ENCODE results near the gene MAPKAPK3.

MAPKAPK3 gene

DNA sequence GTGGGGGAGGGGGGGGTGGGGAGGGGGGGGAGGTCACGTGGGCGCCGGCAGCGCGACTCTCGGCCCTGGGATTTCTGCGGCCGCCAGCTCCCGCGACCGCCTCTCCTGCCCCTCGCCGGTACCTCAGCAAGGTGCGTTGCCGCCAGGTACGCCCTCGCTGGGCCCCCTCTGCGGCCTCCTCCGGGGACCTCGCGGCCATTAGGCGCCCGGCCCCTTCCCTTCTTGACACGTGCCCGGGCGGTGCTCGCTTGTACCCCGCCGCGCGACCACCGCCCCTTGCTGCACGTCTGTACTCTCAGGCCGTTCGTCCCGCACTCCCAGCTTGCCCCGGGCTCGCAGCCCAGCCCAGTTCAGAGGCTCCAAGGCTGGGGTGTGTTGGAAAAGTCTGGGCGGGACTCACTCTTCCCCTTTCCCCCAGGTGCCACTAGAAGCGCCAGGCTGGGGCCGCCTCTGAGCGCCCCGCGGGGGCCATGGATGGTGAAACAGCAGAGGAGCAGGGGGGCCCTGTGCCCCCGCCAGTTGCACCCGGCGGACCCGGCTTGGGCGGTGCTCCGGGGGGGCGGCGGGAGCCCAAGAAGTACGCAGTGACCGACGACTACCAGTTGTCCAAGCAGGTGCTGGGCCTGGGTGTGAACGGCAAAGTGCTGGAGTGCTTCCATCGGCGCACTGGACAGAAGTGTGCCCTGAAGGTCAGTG is at the start of gene MAPKAPK3:
MAPKAPK3 (plus strand) TSS at position 56 of the 696 bp plus-strand sequence; CDS start at position 471, 415 bp downstream.
- DNase-seq (ENCODE audit: low read depth) = no peak

DNA sequence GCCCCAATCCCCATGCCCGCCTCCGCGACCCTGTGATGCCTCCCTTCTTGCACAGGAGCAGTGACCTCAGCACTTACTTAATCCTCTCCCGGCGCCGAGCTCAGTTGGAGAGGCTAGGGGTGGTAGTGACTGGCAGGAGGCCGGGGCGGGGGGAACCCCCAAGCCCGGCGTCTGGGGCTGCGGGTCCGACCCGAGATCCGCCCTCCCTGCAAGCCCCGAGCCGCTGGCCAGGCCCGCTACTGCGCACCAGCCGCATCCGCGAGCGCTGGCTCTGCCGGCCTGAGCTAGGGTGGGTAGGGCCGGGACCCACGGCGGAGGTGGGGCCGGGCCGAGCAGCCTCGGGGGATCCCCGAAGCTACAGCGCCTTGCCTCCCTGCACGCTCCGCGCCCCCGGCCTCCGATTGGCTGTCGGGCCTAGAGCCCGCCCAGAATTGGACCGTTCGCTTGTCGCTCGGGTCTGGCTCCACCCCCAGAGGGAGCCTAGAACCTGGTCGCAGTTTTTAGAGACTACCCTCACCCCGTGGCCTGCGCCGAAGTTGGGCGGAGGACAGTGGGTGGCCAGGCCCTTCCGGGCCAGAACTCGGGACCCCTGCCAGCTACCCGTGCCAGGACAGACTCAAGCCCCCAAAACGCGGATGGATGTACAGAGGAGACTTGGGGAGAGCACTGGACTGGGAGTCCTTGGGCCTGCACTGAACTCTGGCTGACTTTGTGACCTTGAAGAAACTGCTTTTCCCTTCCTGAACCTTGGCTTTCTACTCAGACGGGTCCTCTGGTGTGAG is 49.4 kb upstream of the MAPKAPK3 start, which contains the start of gene C3orf18:
C3orf18 (minus strand) TSS at position 362 of the 782 bp plus-strand sequence. CDS start 2,048 bp downstream, outside the sequence.
- DNase-seq (ENCODE audit: low read depth) = peak; percentile 88

GRCh38 chr3:50568947-50569749 is 47.8 kb upstream of the MAPKAPK3 start, which contains the start of gene HEMK1:
Gene HEMK1, plus strand, starts transcription at chr3:50569522. Its CDS starts 1,583 bp downstream, at chr3:50571105.
- peak; percentile 86 for DNase-seq (ENCODE audit: low read depth)

- no peak for DNase-seq (ENCODE audit: low read depth)
Observed at GRCh38 chr3:50570508-50571279, 46.3 kb upstream of the MAPKAPK3 start.

DNA sequence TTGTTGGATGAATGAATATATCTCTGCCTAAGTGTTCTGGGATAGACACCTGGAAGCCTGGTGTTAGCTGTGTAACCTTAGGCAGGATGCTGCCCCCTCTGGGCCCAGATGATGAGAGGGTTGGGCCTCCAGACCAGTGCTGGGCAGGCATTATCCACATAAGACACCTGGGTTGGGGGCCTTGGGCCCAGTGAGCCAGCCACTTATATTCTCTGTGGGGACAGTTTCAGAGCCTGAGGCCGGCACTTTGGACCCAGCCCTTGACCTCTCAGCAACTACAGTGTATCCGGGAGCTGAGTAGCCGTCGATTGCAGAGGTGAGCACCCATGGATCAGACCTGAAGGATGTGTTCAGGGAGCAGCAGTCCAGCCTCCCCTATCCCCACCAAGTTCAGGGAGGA is 45.5 kb upstream of the MAPKAPK3 start:
- no peak for DNase-seq (ENCODE audit: low read depth)

GRCh38 chr3:50572158-50572557 is 44.8 kb upstream of the MAPKAPK3 start:
- peak; percentile 68 for DNase-seq (ENCODE audit: low read depth)

GRCh38 chr3:50572801-50573371 is 44.1 kb upstream of the MAPKAPK3 start:
- DNase-seq (ENCODE audit: low read depth) = peak; percentile 34

DNA sequence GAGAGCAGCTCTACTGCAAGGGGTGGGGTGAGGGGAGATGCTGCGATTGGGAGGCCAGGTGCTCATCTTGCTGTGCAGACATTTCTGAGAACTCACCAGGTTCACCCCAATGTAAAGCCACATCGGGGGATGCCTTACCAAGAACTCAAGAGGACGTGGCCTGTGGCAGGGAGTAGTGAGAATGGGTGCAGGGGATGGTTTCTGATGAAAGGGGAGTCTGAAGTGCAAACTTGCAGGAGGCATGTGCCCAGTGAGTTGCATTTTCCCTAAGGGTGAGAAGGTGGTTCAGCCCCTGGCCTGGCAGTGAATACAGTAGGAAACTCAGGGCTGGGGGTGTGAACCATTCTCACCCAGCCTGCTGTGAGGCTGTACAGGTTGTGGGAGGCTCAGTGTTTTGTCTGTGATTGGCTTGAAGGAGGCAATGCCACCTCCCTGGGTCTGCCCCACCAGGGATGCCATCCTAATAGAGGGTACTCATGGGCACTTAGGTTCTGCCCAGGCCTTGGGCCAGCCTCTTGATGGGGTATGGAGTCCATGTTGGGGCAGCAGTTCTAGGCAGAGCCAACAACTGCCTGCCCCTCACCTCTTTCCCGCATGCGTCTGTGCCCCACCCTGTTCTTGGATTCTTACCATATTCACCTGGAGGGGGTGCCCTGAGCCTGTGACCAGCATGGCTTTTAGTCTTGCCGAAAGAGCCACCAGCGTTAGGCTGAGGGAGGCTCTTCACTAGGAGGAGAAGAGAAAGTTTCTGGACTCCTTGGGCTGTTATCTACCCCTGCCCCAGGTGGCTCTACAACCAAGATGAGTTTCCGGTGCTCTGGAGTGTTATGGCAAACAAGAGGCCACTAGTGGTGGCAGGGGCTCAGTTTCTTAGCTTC is 43.1 kb upstream of the MAPKAPK3 start:
- peak; percentile 55 for DNase-seq (ENCODE audit: low read depth)

DNA sequence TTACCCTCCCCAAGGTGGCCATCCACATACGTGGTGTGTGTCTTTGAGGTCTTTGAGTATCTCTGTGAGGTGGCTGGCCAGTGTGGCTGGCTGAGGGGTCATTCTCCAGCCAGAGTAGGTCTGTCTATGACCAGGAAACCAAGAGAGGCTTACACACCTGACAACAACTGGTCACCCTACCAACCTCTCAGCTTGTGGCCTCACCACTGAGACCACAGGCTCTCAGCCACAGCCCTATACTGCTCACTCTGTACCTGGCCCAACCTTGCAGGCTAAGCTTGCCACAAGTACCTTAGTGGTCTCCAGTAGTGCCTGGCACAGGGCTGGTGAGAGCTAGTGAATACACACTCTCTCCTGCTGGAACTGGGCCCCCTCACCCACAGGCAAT is 42.5 kb upstream of the MAPKAPK3 start:
- no peak for DNase-seq (ENCODE audit: low read depth)

DNA sequence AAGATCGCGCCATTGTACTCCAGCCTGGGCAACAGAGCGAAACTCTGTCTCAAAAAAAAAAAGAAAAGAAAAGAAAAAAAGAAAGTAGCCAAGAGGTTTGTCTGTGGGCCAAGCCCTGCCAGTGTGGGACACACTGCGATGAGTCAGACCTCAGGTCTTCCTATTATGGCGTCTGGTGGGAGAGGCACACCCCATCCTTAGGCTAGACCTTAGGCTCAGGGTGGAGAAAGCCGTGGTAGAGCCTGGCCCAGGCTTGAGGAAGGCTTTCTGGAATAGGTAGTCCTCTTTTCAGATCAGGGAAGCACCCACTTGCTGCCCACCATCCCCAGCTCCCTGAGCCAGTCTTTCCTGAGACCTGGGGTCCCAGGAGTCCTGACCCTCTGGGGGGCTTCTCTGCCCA is 41.6 kb upstream of the MAPKAPK3 start:
- no peak for DNase-seq (ENCODE audit: low read depth)

DNA sequence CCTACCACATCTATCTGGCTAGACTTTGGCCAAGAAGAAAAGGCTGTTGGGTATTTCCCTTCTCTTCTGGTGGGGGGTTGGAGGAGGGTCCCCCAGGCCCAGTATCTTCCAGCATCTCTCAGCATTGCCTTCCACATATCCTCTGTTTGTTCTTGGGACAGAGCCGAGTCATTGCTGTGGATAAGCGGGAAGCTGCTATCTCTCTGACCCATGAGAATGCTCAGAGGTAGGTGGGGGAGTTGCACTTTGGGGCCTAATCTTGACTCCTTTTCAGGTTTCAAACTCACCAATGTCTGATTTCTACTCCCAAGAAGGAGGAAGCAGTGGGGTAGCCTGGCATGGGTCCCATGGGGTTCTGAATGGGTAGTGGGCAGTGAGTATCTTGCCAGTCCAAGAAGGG is 39.6 kb upstream of the MAPKAPK3 start:
- DNase-seq (ENCODE audit: low read depth) = no peak

DNA sequence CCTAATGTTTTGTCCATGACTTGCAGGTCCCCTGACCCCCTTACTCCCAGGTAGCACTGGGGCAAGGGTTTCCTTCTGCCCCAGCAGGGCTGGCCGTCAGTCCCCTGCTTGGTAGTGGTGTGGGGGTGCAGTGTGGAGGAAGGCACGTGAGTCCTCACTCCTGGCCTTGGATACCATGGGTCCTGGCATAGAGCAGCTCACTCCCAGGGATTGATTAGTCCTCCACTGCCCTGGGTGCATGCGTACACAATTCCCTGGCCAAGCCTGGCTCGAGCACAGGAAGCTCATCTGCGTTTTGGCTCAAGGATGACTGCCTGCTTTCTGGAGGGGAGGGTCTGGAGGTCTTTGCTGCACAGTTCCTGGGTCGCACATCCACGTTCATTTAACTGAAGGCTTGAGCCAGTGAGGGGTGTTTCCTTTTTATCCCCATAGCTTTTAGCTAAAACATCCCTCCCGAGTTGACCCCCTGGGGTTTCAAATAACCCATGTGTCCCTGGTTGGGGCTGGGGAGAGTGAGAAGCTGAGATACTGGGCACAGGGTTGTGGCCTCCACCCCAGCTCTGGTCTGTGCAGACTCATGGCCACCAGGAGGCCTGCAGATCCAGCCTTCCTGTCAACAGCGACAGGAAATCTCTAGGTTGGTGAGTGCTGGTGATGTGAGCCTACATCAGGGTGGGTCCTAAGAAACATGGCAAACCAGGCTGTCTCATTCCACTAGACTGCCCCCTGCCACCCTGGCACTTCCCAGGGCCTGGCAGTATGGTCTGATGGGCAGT is 36.1 kb upstream of the MAPKAPK3 start:
- no peak for DNase-seq (ENCODE audit: low read depth)

DNA sequence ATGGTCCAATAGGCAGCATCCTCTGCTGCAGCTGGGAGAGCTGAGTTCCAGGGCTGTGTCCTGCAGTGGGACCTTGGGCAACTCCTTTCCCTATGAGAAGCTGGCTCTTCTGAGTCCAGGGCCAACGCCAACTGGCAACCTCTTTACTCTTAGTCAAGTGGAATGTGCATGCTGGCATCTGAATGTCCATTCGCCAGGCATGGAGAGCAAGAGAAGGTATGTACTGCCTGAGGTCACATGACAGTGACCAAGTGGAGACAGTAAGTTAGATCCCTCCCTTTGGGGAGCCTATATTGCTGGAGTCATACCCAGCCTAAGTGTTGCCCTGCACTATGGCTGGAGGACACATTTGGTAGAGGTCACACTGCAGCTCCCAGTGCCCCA is 35.5 kb upstream of the MAPKAPK3 start:
- DNase-seq (ENCODE audit: low read depth) = no peak

- no peak for DNase-seq (ENCODE audit: low read depth)
Observed at GRCh38 chr3:50582083-50582482, 34.9 kb upstream of the MAPKAPK3 start.

DNA sequence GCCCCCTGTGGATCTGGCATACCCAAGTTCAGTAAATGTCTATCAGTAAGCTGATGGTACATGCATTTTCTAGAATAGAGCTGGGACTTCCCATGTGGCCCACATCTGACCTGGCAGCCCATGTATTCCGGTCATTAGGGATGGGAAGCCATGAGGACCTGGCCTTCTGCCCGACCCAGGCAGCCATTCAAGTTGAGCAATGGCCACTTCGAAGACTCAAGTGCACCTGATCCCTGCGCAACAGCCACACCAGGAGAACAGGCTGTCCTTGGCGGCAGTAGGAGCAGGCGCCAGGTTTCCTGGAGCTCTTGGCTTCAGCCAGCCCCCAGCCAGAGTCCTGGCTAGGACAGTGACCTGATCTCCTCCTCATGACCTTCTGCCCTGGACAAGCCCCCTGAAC is 33.1 kb upstream of the MAPKAPK3 start:
- DNase-seq (ENCODE audit: low read depth) = no peak

GRCh38 chr3:50584391-50584790 is 32.6 kb upstream of the MAPKAPK3 start:
- DNase-seq (ENCODE audit: low read depth) = no peak

DNA sequence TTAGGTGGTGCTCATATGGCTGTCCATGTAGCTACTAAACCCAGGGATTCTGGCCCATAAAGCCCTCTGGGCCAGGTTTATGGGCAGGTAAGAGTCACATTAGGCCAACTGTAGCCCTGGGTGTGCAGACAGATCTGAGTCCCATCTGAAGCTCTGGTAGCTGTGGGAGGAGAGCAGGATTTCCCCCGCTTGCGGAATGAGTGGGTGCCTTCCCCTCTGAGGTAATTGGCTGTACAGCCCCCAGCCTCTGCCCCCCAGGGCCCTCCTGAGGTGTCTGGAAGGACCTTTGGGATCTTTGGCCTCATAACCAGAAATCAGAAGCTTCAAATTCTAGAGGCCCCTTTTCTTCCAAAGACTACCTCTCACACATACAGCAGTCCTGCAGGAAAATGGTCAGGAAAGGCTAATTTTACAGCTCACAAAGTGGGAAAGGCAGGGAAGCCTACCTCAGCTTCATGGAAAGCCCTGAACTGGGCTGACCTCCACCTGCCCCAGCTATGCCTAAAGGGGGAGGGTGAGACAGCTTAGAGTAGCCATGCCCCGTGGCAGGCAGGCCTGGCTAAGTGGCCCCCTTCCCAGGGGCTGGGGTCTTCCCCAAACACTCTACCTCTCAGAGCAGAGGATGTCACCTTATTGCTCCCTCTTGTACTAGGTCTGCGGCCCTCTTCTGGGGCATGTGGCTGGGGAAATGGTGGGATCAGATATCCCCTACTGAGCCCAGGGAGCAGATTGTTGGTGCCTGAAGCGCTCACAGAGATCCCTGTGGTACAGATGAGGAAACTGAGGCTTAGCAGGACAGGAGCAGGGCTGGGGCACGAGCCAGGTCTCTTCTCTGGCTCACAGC is 30.8 kb upstream of the MAPKAPK3 start:
- DNase-seq (ENCODE audit: low read depth) = no peak

DNA sequence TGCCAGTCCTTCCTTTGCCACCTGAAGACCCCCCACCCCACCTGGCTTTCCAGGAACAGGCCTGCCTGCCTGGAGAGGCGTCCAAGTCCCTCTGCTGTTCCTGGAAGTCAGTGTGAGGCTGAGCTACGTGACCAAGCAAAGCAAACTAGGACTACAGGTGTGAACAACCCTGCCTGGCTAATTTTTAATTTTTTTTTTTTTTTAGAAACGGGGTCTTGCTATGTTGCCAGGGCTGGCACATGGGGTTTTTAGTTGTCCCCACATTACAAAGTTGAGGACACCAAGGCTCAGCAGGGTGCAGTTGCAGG is 30.2 kb upstream of the MAPKAPK3 start:
- no peak for DNase-seq (ENCODE audit: low read depth)

DNA sequence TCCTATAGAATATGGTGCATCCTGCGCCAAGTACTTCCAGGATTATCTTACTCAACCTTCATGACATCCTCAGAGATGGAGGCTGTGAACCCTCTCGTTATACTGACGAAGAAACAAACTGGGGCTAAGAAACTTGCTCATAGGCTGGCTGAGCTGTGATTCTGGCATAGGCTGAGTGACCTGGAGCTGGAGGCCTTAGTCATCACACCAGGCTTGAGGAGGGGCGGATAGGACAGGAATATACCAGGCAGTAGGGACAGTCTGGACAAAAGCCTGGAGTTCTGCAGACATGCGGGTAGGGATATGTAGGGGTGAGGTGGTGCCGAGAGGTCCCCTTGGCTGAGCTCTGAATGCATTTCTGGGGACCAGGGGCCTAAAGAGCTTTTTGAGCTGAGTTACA is 29.6 kb upstream of the MAPKAPK3 start:
- no peak for DNase-seq (ENCODE audit: low read depth)
